Chondrocyte (in vitro differentiated cells): ENCODE results near the gene MESP1. TPM values are rescaled to one million over a fixed set of nuclear protein-coding genes. Genes with fewer than 3 reads are reported as not detected.
"Not testable (repeated sequence)": the region's sequence is repeated elsewhere in the genome, so short reads cannot be mapped to it uniquely, and the experiment has no call there.

Experiments used
- DNase-seq: peaks from one replicate; pipeline ENCODE4 v3.0.0; 2021; ENCODE audit warnings: mixed read lengths, low spot score
- H3K27ac Mint-ChIP-seq: one replicate; pipeline ENCODE4 v1.8.0; 2021; ENCODE audit warnings: mild to moderate bottlenecking, moderate library complexity, mixed read lengths; ENCODE audit not compliant: unreplicated experiment
- H3K27me3 Mint-ChIP-seq: 2 replicates; pipeline ENCODE4 v1.8.0; 2021; ENCODE audit warnings: low read depth, mixed read lengths
- H3K36me3 Mint-ChIP-seq: 2 replicates; pipeline ENCODE4 v1.8.0; 2021; ENCODE audit warnings: low read depth, mixed read lengths
- H3K4me1 Mint-ChIP-seq: 2 replicates; pipeline ENCODE4 v1.8.0; 2021; ENCODE audit warnings: low read depth, mild to moderate bottlenecking, mixed read lengths
- H3K4me3 Mint-ChIP-seq: one replicate; pipeline ENCODE4 v1.8.0; 2021; ENCODE audit warnings: mild to moderate bottlenecking, moderate library complexity, mixed read lengths; ENCODE audit not compliant: unreplicated experiment
- H3K9me3 Mint-ChIP-seq: 2 replicates; pipeline ENCODE4 v1.8.0; 2021; ENCODE audit warnings: low read depth, mixed read lengths
- total RNA-seq: library from RNA; stranded (reverse); gene quantifications from 3 replicates; pipeline ENCODE4 v1.2.1, GENCODE V29; 2021
- TF ChIP-seq, protein P1 (sequence below): fragments of 200-600 bp; sonication (generic); IDR thresholded peaks from 2 replicates; pipeline ENCODE4 v1.5.0; 2021; ENCODE audit warnings: antibody characterized with exemption, mild to moderate bottlenecking, moderate library complexity

The MESP1 gene
- total RNA-seq, 1 donor from 2014 or later = 0.97 TPM

DNA sequence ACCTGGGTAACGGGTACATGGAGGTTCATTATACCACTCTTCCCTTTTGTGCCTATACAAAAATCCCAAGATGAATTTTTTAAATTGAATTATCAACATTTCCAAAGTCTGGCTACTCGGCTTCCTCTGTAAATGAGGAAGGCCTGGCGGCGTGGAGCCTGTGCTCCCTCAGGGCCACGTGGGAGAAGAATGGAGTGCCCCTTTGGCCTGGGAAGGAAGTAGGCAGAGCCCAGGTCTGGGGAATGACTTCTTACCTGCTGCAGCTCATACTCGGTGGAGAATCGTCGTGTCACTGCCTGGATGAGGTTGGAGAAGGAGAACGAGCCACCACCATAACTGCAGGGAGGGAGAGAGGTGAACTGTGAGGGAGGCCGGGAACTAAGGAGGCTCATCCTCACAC is 39.2 kb upstream of the MESP1 start:
- TF ChIP-seq, protein P1, sequence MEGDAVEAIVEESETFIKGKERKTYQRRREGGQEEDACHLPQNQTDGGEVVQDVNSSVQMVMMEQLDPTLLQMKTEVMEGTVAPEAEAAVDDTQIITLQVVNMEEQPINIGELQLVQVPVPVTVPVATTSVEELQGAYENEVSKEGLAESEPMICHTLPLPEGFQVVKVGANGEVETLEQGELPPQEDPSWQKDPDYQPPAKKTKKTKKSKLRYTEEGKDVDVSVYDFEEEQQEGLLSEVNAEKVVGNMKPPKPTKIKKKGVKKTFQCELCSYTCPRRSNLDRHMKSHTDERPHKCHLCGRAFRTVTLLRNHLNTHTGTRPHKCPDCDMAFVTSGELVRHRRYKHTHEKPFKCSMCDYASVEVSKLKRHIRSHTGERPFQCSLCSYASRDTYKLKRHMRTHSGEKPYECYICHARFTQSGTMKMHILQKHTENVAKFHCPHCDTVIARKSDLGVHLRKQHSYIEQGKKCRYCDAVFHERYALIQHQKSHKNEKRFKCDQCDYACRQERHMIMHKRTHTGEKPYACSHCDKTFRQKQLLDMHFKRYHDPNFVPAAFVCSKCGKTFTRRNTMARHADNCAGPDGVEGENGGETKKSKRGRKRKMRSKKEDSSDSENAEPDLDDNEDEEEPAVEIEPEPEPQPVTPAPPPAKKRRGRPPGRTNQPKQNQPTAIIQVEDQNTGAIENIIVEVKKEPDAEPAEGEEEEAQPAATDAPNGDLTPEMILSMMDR = no peak
- Mint-ChIP-seq H3K4me3 (no peak overlapping the region), H3K4me1 (peaks cover 19% of the 10 kb centered on the region), H3K27ac (no peak overlapping the region), H3K9me3 (peaks cover 9% of the 10 kb centered on the region), H3K27me3 (no peaks in the 10 kb centered on the region), H3K36me3 (peaks cover 25% of the 10 kb centered on the region)
- peak; percentile 42 for DNase-seq

DNA sequence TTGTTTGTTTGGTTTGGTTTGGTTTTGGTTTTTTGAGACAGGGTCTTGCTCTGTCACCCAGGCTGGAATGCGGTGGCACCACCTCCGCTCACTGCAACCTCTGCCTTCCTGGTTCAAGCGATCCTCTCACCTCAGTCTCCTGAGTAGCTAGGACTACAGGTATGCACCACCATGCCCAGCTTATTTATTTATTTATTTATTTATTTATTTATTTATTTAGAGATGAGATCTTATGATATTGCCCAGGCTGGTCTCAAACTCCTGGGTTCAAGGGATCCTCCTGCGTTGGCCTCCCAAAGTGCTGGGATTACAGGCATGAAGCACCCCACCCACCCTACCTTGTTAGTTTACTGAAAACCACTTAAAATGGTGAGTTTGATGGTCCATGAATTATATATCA is 37.5 kb upstream of the MESP1 start:
- not testable (repeated sequence) for H3K27ac Mint-ChIP-seq, H3K9me3 Mint-ChIP-seq, H3K4me3 Mint-ChIP-seq, H3K27me3 Mint-ChIP-seq
- Mint-ChIP-seq H3K4me1 (peaks cover 13% of the 10 kb centered on the region), H3K36me3 (peaks cover 23% of the 10 kb centered on the region)
- DNase-seq = peak; percentile 12

DNA sequence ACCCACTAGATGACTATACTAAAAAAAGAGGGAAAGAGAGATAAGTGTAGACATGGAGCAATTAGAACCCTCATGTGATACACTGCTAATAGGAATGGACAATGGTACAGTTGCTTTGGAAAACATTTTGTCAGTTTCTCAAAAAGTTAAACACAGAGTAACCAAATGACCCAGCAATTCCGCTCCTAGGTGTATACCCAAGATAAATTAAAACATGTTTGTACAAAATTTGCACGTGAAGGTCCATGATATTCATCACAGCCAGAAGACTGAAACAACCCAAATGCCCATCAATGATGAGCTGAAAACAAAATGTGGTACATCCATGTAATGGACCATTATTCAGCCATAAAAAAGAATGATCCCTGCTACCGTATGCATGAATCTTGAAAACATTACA is 36.9 kb upstream of the MESP1 start:
- H3K27ac Mint-ChIP-seq = no peak overlapping the region
- H3K9me3 Mint-ChIP-seq = peaks cover 9% of the 10 kb centered on the region
- H3K4me1 Mint-ChIP-seq = peaks cover 13% of the 10 kb centered on the region
- no peak overlapping the region for H3K4me3 Mint-ChIP-seq
- no peaks in the 10 kb centered on the region for H3K27me3 Mint-ChIP-seq
- peaks cover 22% of the 10 kb centered on the region for H3K36me3 Mint-ChIP-seq
- no peak for DNase-seq
- TF ChIP-seq, protein P1 = no peak

DNA sequence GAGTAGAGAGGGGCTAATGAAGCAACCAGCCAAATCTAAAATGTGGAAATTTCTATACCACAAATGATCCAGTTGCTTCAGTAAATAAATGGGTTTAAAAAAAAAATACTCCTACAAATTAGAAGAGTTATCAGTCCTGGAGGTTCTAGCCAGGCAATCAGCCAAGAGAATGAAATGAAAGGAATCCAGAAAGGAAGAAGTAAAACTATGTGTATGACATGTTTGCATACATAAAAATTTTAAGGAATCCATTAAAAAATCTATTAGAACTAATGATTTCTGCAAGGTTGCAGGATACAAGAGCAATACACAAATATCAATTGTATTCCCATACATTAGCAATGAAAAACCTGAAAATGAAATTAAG is 34.7 kb upstream of the MESP1 start:
- H3K4me3 Mint-ChIP-seq = no peak overlapping the region
- H3K4me1 Mint-ChIP-seq = peaks cover 19% of the 10 kb centered on the region
- H3K27me3 Mint-ChIP-seq = no peaks in the 10 kb centered on the region
- DNase-seq = no peak
- TF ChIP-seq, protein P1 = no peak
- H3K9me3 Mint-ChIP-seq = peaks cover 9% of the 10 kb centered on the region
- peak overlapping the region; percentile 57 for H3K27ac Mint-ChIP-seq
- H3K36me3 Mint-ChIP-seq = peaks cover 16% of the 10 kb centered on the region

DNA sequence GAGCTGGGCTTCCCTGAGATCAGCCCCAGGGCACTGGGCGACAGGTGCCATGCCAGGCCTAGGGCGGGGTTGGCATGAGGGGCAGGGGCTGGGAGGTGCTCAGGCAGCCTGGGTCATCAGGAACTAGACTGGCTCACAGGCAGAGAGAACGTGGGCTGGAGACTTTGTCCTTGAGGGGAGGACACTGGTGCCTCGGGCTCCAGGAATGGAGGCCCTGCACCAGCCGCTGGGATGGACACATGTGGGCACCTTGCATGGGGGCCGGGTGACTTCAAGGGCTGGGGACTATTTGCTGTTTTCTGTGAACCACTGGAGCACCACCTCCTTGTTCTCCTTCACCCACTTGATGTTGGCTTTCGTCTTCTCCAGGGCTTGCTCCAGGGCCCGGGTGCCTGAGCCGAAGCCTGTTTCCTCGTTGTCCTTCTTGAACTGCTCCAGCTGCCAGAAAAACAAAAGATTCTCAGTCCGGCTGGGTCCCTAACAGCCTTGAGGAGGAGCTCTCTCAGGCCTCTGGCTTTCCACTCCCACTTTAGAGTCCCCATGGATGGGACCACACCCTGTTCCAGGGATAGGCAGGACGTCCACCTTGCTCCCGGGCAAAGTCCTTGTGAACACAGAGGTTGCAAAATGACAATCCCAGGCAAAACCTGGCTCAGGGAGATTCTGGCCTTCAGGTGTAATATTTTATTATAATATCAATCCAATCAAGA is 34.2 kb upstream of the MESP1 start:
- H3K27ac Mint-ChIP-seq = peak overlapping the region; percentile 57

DNA sequence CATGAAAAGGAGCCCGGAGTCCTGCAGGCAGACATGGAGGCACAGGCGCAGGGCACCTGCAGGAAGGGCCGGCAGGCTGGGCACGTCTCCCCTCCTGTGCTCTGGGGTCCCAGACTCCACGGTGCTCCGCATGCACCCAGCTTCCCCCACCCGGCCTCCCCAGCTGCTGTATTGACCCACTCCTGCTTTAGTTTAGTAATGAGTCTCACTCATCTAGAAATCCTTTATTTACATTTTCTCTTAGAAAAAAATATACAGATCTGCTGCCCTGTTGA is 33.6 kb upstream of the MESP1 start:
- peak; percentile 68 for DNase-seq
- TF ChIP-seq, protein P1 = no peak
- H3K4me1 Mint-ChIP-seq = peaks cover 21% of the 10 kb centered on the region
- no peak overlapping the region for H3K4me3 Mint-ChIP-seq
- H3K27ac Mint-ChIP-seq = no peak overlapping the region
- no peaks in the 10 kb centered on the region for H3K27me3 Mint-ChIP-seq
- peaks cover 11% of the 10 kb centered on the region for H3K36me3 Mint-ChIP-seq
- peaks cover 9% of the 10 kb centered on the region for H3K9me3 Mint-ChIP-seq

More for the DNA sequence above, 34.2 kb upstream of the MESP1 start:
- H3K9me3 Mint-ChIP-seq = peaks cover 9% of the 10 kb centered on the region
- H3K4me3 Mint-ChIP-seq = no peak overlapping the region
- no peaks in the 10 kb centered on the region for H3K27me3 Mint-ChIP-seq
- DNase-seq = peak; percentile 59
- peaks cover 13% of the 10 kb centered on the region for H3K36me3 Mint-ChIP-seq
- H3K4me1 Mint-ChIP-seq = peaks cover 21% of the 10 kb centered on the region
- TF ChIP-seq, protein P1 = no peak
